Measurements from ENCODE around the gene ZBTB4. TPM values are rescaled to one million over a fixed set of nuclear protein-coding genes. Genes with fewer than 3 reads are reported as not detected.

The ZBTB4 gene
- total RNA-seq, 1 experiment from 2014 or later = 17.7 TPM

- TF ChIP-seq CTCF (conservative IDR thresholded peaks at IDR 0.05; ENCODE audit: low read depth, low read length) = no peak
- TF ChIP-seq EZH2 (IDR thresholded peaks at IDR 0.05; ENCODE audit: borderline replicate concordance, low read depth, low read length, poor library complexity, severe bottlenecking) = no peak
- no TSS peak for BruUV-seq (replicated peaks)
- Histone ChIP-seq H3K27ac (ENCODE audit: low read depth, low read length, poor library complexity, severe bottlenecking) (no peak overlapping the region), H3K4me3 (ENCODE audit: low read depth, low read length, poor library complexity, severe bottlenecking) (no peak overlapping the region), H3K9me3 (ENCODE audit: low read depth, low read length, poor library complexity, severe bottlenecking) (no peaks in the 10 kb centered on the region), H3K36me3 (ENCODE audit: insufficient read depth, low read length, poor library complexity, severe bottlenecking) (peaks cover 44% of the 10 kb centered on the region), H3K27me3 (replicated peaks; ENCODE audit: insufficient read depth, low read depth, low read length, poor library complexity) (no peaks in the 10 kb centered on the region), H3K4me1 (ENCODE audit: insufficient read depth, low read length, poor library complexity, severe bottlenecking) (no peaks in the 10 kb centered on the region)
- CTCF ChIA-PET = interaction anchor here (0.9 kb wide), 1 partner anchor 57 kb away, joined by 6 read pairs; no protein-coding TSS in a partner anchor
- intact Hi-C loops (cut with micrococcal nuclease; ENCODE audit: unreplicated experiment) = no loop called here
- POLR2A ChIA-PET (ENCODE audit: low non-redundant PET) = no interaction called here
- no peak for DNase-seq (ENCODE audit: low spot score)
Observed at GRCh38 chr17:7493941-7494340, 14.5 kb upstream of the ZBTB4 start.

GRCh38 chr17:7491583-7491982 lies 12.2 kb upstream of the ZBTB4 start:
- intact Hi-C loops (cut with micrococcal nuclease; ENCODE audit: unreplicated experiment) = no loop called here
- no peak overlapping the region for H3K4me3 ChIP-seq (ENCODE audit: low read depth, low read length, poor library complexity, severe bottlenecking)
- no peaks in the 10 kb centered on the region for H3K9me3 ChIP-seq (ENCODE audit: low read depth, low read length, poor library complexity, severe bottlenecking)
- no TSS peak for BruUV-seq (replicated peaks)
- no peak overlapping the region for H3K27ac ChIP-seq (ENCODE audit: low read depth, low read length, poor library complexity, severe bottlenecking)
- peaks cover 21% of the 10 kb centered on the region for H3K36me3 ChIP-seq (ENCODE audit: insufficient read depth, low read length, poor library complexity, severe bottlenecking)
- POLR2A ChIA-PET (ENCODE audit: low non-redundant PET) = no interaction called here
- CTCF ChIA-PET = no interaction called here
- DNase-seq (ENCODE audit: low spot score) = no peak
- TF ChIP-seq CTCF (conservative IDR thresholded peaks at IDR 0.05; ENCODE audit: low read depth, low read length) = no peak
- TF ChIP-seq EZH2 (IDR thresholded peaks at IDR 0.05; ENCODE audit: borderline replicate concordance, low read depth, low read length, poor library complexity, severe bottlenecking) = no peak
- H3K27me3 ChIP-seq (replicated peaks; ENCODE audit: insufficient read depth, low read depth, low read length, poor library complexity) = no peaks in the 10 kb centered on the region
- H3K4me1 ChIP-seq (ENCODE audit: insufficient read depth, low read length, poor library complexity, severe bottlenecking) = peaks cover 13% of the 10 kb centered on the region

GRCh38 chr17:7490144-7490543 lies 10.7 kb upstream of the ZBTB4 start:
- peaks cover 23% of the 10 kb centered on the region for H3K4me1 ChIP-seq (ENCODE audit: insufficient read depth, low read length, poor library complexity, severe bottlenecking)
- DNase-seq (ENCODE audit: low spot score) = no peak
- H3K36me3 ChIP-seq (ENCODE audit: insufficient read depth, low read length, poor library complexity, severe bottlenecking) = peaks cover 7% of the 10 kb centered on the region
- ChIA-PET CTCF (no interaction called here), POLR2A (ENCODE audit: low non-redundant PET) (no interaction called here)
- no peak overlapping the region for H3K4me3 ChIP-seq (ENCODE audit: low read depth, low read length, poor library complexity, severe bottlenecking)
- BruUV-seq (replicated peaks) = no TSS peak
- no peak overlapping the region for H3K27ac ChIP-seq (ENCODE audit: low read depth, low read length, poor library complexity, severe bottlenecking)
- TF ChIP-seq CTCF (conservative IDR thresholded peaks at IDR 0.05; ENCODE audit: low read depth, low read length) = no peak
- TF ChIP-seq EZH2 (IDR thresholded peaks at IDR 0.05; ENCODE audit: borderline replicate concordance, low read depth, low read length, poor library complexity, severe bottlenecking) = no peak
- H3K9me3 ChIP-seq (ENCODE audit: low read depth, low read length, poor library complexity, severe bottlenecking) = no peaks in the 10 kb centered on the region
- no peaks in the 10 kb centered on the region for H3K27me3 ChIP-seq (replicated peaks; ENCODE audit: insufficient read depth, low read depth, low read length, poor library complexity)
- intact Hi-C loops (cut with micrococcal nuclease; ENCODE audit: unreplicated experiment) = no loop called here

Measured in A673 (cell line).